Gastrocnemius medialis (tissue), 4 donors: ENCODE data around the gene PLA2G4D.

ENCODE experiments used
- CTCF ChIP-seq, 5 experiments: fragments of 450-650 bp in 3 of 5; fragments of 200-600 bp in 2 of 5; sonication (generic) in 2 of 5; IDR thresholded peaks in 4 of 5; conservative IDR thresholded peaks in 1 of 5; 1 replicate in 4 of 5; 2 replicates in 1 of 5; pipeline ENCODE4 v1.5.1; 2016 to 2019; ENCODE audit warnings: antibody characterized with exemption in 5 of 5, mild to moderate bottlenecking in 3 of 5, moderate library complexity in 3 of 5
- POLR2A ChIP-seq, 2 donors: fragments of 450-650 bp; IDR thresholded peaks; one replicate each; pipeline ENCODE4 v1.6.1; 2017; ENCODE audit warnings: antibody characterized with exemption in 2 of 2, mild to moderate bottlenecking in 2 of 2, moderate library complexity in 2 of 2

- TF ChIP-seq CTCF (IDR thresholded peaks at IDR 0.05 in 4 of 5, conservative IDR thresholded peaks at IDR 0.05 in 1 of 5) (no peak), POLR2A (IDR thresholded peaks at IDR 0.05) (no peak)
Measured at GRCh38 chr15:42143356-42143755, 49.0 kb upstream of the PLA2G4D start.
